NT2/D1 (cell line): ENCODE results near the gene EFCAB6.

Source experiments
- DNase-seq: peaks from one replicate; pipeline ENCODE4 v3.0.0-alpha.2; 2011; ENCODE audit warnings: low read depth, low spot score
- H3K27me3 ChIP-seq: 2 replicates; pipeline ENCODE4 v1.6.0; 2011; ENCODE audit warnings: mild to moderate bottlenecking; ENCODE audit not compliant: insufficient read length, insufficient read depth
- H3K36me3 ChIP-seq: 2 replicates; pipeline ENCODE4 v1.6.1; 2011; ENCODE audit warnings: mild to moderate bottlenecking, low read length, mixed read lengths; ENCODE audit not compliant: insufficient read depth, insufficient read length
- H3K4me1 ChIP-seq: 2 replicates; pipeline ENCODE4 v1.5.1; 2011; ENCODE audit not compliant: insufficient read depth, insufficient read length
- H3K4me3 ChIP-seq: 2 replicates; pipeline ENCODE4 v1.5.1; 2011; ENCODE audit warnings: low read depth; ENCODE audit not compliant: insufficient read length
- H3K9ac ChIP-seq: 2 replicates; pipeline ENCODE4 v1.6.0; 2011; ENCODE audit warnings: low read depth; ENCODE audit not compliant: insufficient read length
- H3K9me3 ChIP-seq: 2 replicates; pipeline ENCODE4 v1.5.1; 2011; ENCODE audit warnings: mild to moderate bottlenecking, low read length; ENCODE audit not compliant: insufficient read depth
- SUZ12 ChIP-seq: IDR thresholded peaks from 2 replicates; pipeline ENCODE4 v1.6.1; 2011; ENCODE audit not compliant: insufficient read length, insufficient read depth; ENCODE audit errors: extremely low read depth
- YY1 ChIP-seq: IDR thresholded peaks from 2 replicates; pipeline ENCODE4 v1.6.1; 2011; ENCODE audit not compliant: insufficient read length, insufficient read depth
- ZNF274 ChIP-seq: IDR thresholded peaks from 2 replicates; pipeline ENCODE4 v1.6.1; 2011; ENCODE audit warnings: mild to moderate bottlenecking, low read depth, low read length

The EFCAB6 gene

GRCh38 chr22:43840851-43841250, 28.7 kb upstream of the EFCAB6 start:
- Histone ChIP-seq H3K4me1 (peaks cover 2% of the 10 kb centered on the region), H3K4me3 (no peak overlapping the region), H3K9ac (no peak overlapping the region), H3K9me3 (no peaks in the 10 kb centered on the region), H3K36me3 (peaks cover 28% of the 10 kb centered on the region), H3K27me3 (no peaks in the 10 kb centered on the region)
- no peak for DNase-seq
- TF ChIP-seq SUZ12 (no peak), YY1 (no peak), ZNF274 (no peak)

- no peak for TF ChIP-seq ZNF274
- H3K9me3 ChIP-seq = no peaks in the 10 kb centered on the region
- peaks cover 31% of the 10 kb centered on the region for H3K36me3 ChIP-seq
- no peak overlapping the region for H3K4me3 ChIP-seq
- H3K9ac ChIP-seq = no peak overlapping the region
- no peaks in the 10 kb centered on the region for H3K27me3 ChIP-seq
- DNase-seq = no peak
- H3K4me1 ChIP-seq = peaks cover 2% of the 10 kb centered on the region
Measured at GRCh38 chr22:43840431-43840830, 28.3 kb upstream of the EFCAB6 start.

GRCh38 chr22:43839781-43840180, 27.7 kb upstream of the EFCAB6 start:
- Histone ChIP-seq H3K4me3 (no peak overlapping the region), H3K27me3 (no peaks in the 10 kb centered on the region), H3K9ac (no peak overlapping the region), H3K9me3 (no peaks in the 10 kb centered on the region), H3K36me3 (peaks cover 31% of the 10 kb centered on the region), H3K4me1 (no peaks in the 10 kb centered on the region)
- TF ChIP-seq YY1 (no peak), SUZ12 (no peak), ZNF274 (no peak)
- DNase-seq = no peak

GRCh38 chr22:43838571-43839307, 26.6 kb upstream of the EFCAB6 start:
- no peaks in the 10 kb centered on the region for H3K4me1 ChIP-seq
- H3K9ac ChIP-seq = no peak overlapping the region
- TF ChIP-seq ZNF274 = no peak
- TF ChIP-seq SUZ12 = no peak
- no peak for TF ChIP-seq YY1
- no peaks in the 10 kb centered on the region for H3K27me3 ChIP-seq
- H3K4me3 ChIP-seq = no peak overlapping the region
- no peak for DNase-seq
- no peaks in the 10 kb centered on the region for H3K9me3 ChIP-seq
- H3K36me3 ChIP-seq = peaks cover 33% of the 10 kb centered on the region

GRCh38 chr22:43838161-43838560, 26.1 kb upstream of the EFCAB6 start:
- H3K9ac ChIP-seq = no peak overlapping the region
- H3K36me3 ChIP-seq = peaks cover 35% of the 10 kb centered on the region
- H3K27me3 ChIP-seq = no peaks in the 10 kb centered on the region
- H3K9me3 ChIP-seq = no peaks in the 10 kb centered on the region
- DNase-seq = no peak
- no peaks in the 10 kb centered on the region for H3K4me1 ChIP-seq
- TF ChIP-seq SUZ12 (no peak), ZNF274 (no peak), YY1 (no peak)
- no peak overlapping the region for H3K4me3 ChIP-seq

- no peaks in the 10 kb centered on the region for H3K27me3 ChIP-seq
- no peak overlapping the region for H3K9ac ChIP-seq
- no peak for DNase-seq
- H3K4me3 ChIP-seq = no peak overlapping the region
- no peaks in the 10 kb centered on the region for H3K4me1 ChIP-seq
- TF ChIP-seq YY1 = no peak
- no peak for TF ChIP-seq ZNF274
- TF ChIP-seq SUZ12 = no peak
- no peaks in the 10 kb centered on the region for H3K9me3 ChIP-seq
- peaks cover 35% of the 10 kb centered on the region for H3K36me3 ChIP-seq
Measured at GRCh38 chr22:43837666-43838065, 25.6 kb upstream of the EFCAB6 start.

- no peaks in the 10 kb centered on the region for H3K9me3 ChIP-seq
- H3K4me3 ChIP-seq = no peak overlapping the region
- H3K27me3 ChIP-seq = no peaks in the 10 kb centered on the region
- no peak overlapping the region for H3K9ac ChIP-seq
- no peaks in the 10 kb centered on the region for H3K4me1 ChIP-seq
- DNase-seq = no peak
- TF ChIP-seq SUZ12 = no peak
- no peak for TF ChIP-seq ZNF274
- TF ChIP-seq YY1 = no peak
- H3K36me3 ChIP-seq = peaks cover 47% of the 10 kb centered on the region
Measured at GRCh38 chr22:43835736-43836135, 23.6 kb upstream of the EFCAB6 start.

- H3K9me3 ChIP-seq = no peaks in the 10 kb centered on the region
- H3K36me3 ChIP-seq = peaks cover 52% of the 10 kb centered on the region
- no peaks in the 10 kb centered on the region for H3K27me3 ChIP-seq
- H3K9ac ChIP-seq = no peak overlapping the region
- no peak for DNase-seq
- H3K4me3 ChIP-seq = no peak overlapping the region
- no peak for TF ChIP-seq ZNF274
- TF ChIP-seq YY1 = no peak
- TF ChIP-seq SUZ12 = no peak
- H3K4me1 ChIP-seq = no peaks in the 10 kb centered on the region
Measured at GRCh38 chr22:43835166-43835565, 23.1 kb upstream of the EFCAB6 start.
